Keratinocyte (primary cell): ENCODE results near the gene DNM2. TPM values are rescaled to one million over a fixed set of nuclear protein-coding genes. Genes with fewer than 3 reads are reported as not detected.

Experiments used
- DNase-seq: peaks from one replicate; pipeline ENCODE4 v3.0.0-alpha.2; 2011; ENCODE audit warnings: low read depth, missing footprints, low spot score
- FAIRE-seq: peaks from 2 replicates; lab custom pipeline; 2011; peaks lifted over from hg19 to GRCh38; lab: Jason Lieb, UNC
- H2AFZ ChIP-seq: 2 replicates; pipeline ENCODE4 v1.6.0; 2012; ENCODE audit warnings: low read length, control low read depth, inconsistent platforms; ENCODE audit not compliant: control insufficient read depth
- H3K27ac ChIP-seq: 2 replicates; pipeline ENCODE4 v1.5.1; 2011; ENCODE audit warnings: low read length; ENCODE audit not compliant: control insufficient read depth, insufficient read depth
- H3K27me3 ChIP-seq: 3 replicates; pipeline ENCODE4 v1.6.0; 2011; ENCODE audit warnings: low read length; ENCODE audit not compliant: control insufficient read depth, insufficient read depth; ENCODE audit errors: extremely low read depth
- H3K36me3 ChIP-seq, 2 experiments: 2 replicates in 1 of 2; 3 replicates in 1 of 2; pipeline ENCODE4 v1.5.1; 2011; ENCODE audit warnings: low read length in 2 of 2, mild to moderate bottlenecking in 1 of 2; ENCODE audit not compliant: control insufficient read depth in 2 of 2, insufficient read depth in 2 of 2; ENCODE audit errors: extremely low read depth in 1 of 2
- H3K4me1 ChIP-seq: 3 replicates; pipeline ENCODE4 v1.5.1; 2011; ENCODE audit warnings: low read length; ENCODE audit not compliant: control insufficient read depth, insufficient read depth; ENCODE audit errors: extremely low read depth
- H3K4me2 ChIP-seq: 3 replicates; pipeline ENCODE4 v1.6.0; 2011; ENCODE audit warnings: low read depth, low read length; ENCODE audit not compliant: control insufficient read depth, insufficient read depth; ENCODE audit errors: extremely low read depth
- H3K4me3 ChIP-seq, 3 experiments: fragments of 200-600 bp in 1 of 3; sonication (generic) in 1 of 3; 2 replicates in 2 of 3; 3 replicates in 1 of 3; pipeline ENCODE4 v1.5.1; 2011 to 2016; ENCODE audit warnings: low read length in 3 of 3, mild to moderate bottlenecking in 3 of 3, control low read depth in 2 of 3, inconsistent platforms in 1 of 3, low read depth in 1 of 3, mixed read lengths in 1 of 3, mixed run types in 1 of 3, moderate library complexity in 1 of 3; ENCODE audit not compliant: control insufficient read depth in 2 of 3, insufficient read depth in 2 of 3; ENCODE audit errors: extremely low read depth in 1 of 3
- H3K79me2 ChIP-seq: 2 replicates; pipeline ENCODE4 v1.6.0; 2012; ENCODE audit warnings: low read length; ENCODE audit not compliant: control insufficient read depth, insufficient read depth
- H3K9ac ChIP-seq: 3 replicates; pipeline ENCODE4 v1.6.0; 2011; ENCODE audit warnings: low read length; ENCODE audit not compliant: control insufficient read depth, insufficient read depth; ENCODE audit errors: extremely low read depth
- H3K9me1 ChIP-seq: 3 replicates; pipeline ENCODE4 v1.6.0; 2011; ENCODE audit warnings: low read length; ENCODE audit not compliant: control insufficient read depth, insufficient read depth; ENCODE audit errors: extremely low read depth
- H3K9me3 ChIP-seq: 2 replicates; pipeline ENCODE4 v1.5.1; 2012; ENCODE audit warnings: low read depth, low read length; ENCODE audit not compliant: control insufficient read depth
- H4K20me1 ChIP-seq: 3 replicates; pipeline ENCODE4 v1.6.0; 2011; ENCODE audit warnings: low read length; ENCODE audit not compliant: control insufficient read depth, insufficient read depth; ENCODE audit errors: extremely low read depth
- EZH2 ChIP-seq: IDR thresholded peaks from one replicate; pipeline ENCODE4 v1.6.1; 2012; ENCODE audit warnings: inconsistent platforms, mild to moderate bottlenecking, low read length, moderate library complexity
- dilution Hi-C: fragments of 300-500 bp; cut with MboI; formaldehyde crosslinking; loops from one replicate; pipeline ENCODE4 v1.7.0; 2020; ENCODE audit warnings: low sequenced_read_pairs; ENCODE audit not compliant: extremely low pct_ligation_motif_present
- polyA plus RNA-seq, 5 experiments: library from polyadenylated mRNA; depleted of rRNA in 3 of 5; stranded (reverse) in 3 of 5; stranded (forward) in 1 of 5; unstranded in 1 of 5; fragments of >200 nt; gene quantifications; 1 replicate in 1 of 5; 2 replicates in 3 of 5; 3 replicates in 1 of 5; pipeline versions ENCODE4 v1.2.1 to v1.2.3, GENCODE V29; 2011 to 2012; ENCODE audit warnings: missing spikeins in 2 of 5, low read depth in 1 of 5, low replicate concordance in 1 of 5
- TF ChIP-seq, protein P1 (sequence below), 3 experiments: IDR thresholded peaks in 1 of 3; conservative IDR thresholded peaks in 1 of 3; optimal IDR thresholded peaks in 1 of 3; 2 replicates in 2 of 3; 3 replicates in 1 of 3; pipeline versions ENCODE3 to v1.5.1; 2011; ENCODE audit warnings: low read length in 3 of 3, mild to moderate bottlenecking in 3 of 3, moderate library complexity in 2 of 3, control low read depth in 1 of 3, inconsistent platforms in 1 of 3; ENCODE audit not compliant: insufficient read depth in 2 of 3; ENCODE audit errors: extremely low read depth in 1 of 3

Gene DNM2
- polyA plus RNA-seq, 1 donor (not counting 4 experiments of a cell fraction or from before 2014, with no cell fraction given), result 60.1 TPM

DNA sequence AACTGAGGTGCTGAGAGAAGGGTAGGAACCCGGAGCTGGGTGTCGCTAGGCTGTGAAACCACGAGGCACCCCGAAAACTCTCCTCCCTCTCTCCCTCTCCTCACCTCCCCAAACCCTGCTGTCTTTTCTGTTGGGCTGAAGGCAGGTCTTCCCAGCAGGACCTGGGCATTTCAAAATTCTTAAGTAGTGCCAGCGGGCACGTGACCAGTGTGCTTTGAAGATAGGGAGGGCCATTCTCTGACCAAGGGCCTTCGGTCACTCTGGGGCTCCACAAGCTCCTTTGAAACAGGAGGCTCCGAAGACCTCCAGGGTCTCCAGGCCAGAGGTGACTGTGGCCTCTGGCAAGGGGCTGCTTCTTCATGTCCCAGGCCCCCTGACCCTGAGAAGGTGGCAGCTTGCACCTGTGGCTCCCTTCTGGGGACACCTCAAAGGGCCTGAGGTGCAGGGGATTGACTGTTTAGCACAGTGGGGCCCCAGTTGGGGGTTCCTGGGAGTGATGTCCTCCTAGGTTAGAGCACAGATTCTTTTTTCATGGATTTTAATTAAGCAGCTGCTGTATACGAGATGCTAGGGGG, 48.3 kb downstream of the DNM2 start:
- H3K9me3 ChIP-seq, result no peaks in the 10 kb centered on the region
- TF ChIP-seq, protein P1, sequence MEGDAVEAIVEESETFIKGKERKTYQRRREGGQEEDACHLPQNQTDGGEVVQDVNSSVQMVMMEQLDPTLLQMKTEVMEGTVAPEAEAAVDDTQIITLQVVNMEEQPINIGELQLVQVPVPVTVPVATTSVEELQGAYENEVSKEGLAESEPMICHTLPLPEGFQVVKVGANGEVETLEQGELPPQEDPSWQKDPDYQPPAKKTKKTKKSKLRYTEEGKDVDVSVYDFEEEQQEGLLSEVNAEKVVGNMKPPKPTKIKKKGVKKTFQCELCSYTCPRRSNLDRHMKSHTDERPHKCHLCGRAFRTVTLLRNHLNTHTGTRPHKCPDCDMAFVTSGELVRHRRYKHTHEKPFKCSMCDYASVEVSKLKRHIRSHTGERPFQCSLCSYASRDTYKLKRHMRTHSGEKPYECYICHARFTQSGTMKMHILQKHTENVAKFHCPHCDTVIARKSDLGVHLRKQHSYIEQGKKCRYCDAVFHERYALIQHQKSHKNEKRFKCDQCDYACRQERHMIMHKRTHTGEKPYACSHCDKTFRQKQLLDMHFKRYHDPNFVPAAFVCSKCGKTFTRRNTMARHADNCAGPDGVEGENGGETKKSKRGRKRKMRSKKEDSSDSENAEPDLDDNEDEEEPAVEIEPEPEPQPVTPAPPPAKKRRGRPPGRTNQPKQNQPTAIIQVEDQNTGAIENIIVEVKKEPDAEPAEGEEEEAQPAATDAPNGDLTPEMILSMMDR (optimal IDR thresholded peaks at IDR 0.05 in 1 of 3, IDR thresholded peaks at IDR 0.05 in 1 of 3, conservative IDR thresholded peaks at IDR 0.05 in 1 of 3; ENCODE audit: extremely low read depth in 1 of 3, insufficient read depth in 2 of 3, low read length in 3 of 3), result no peak
- peaks cover 41% of the 10 kb centered on the region for H3K79me2 ChIP-seq
- H3K9me1 ChIP-seq, result peaks cover 3% of the 10 kb centered on the region
- dilution Hi-C loops, result no loop called here
- no peak overlapping the region for H3K4me2 ChIP-seq
- H3K4me1 ChIP-seq, result peaks cover 17% of the 10 kb centered on the region
- no peaks in the 10 kb centered on the region for H3K27me3 ChIP-seq
- H3K9ac ChIP-seq, result no peak overlapping the region
- DNase-seq, result no peak
- H3K36me3 ChIP-seq, result peaks cover 14 to 21% of the 10 kb centered on the region in 2 experiments
- no peak overlapping the region for H2AFZ ChIP-seq
- no peak overlapping the region for H3K4me3 ChIP-seq
- no peak overlapping the region for H3K27ac ChIP-seq
- no peaks in the 10 kb centered on the region for H4K20me1 ChIP-seq
- no peak for FAIRE-seq

DNA sequence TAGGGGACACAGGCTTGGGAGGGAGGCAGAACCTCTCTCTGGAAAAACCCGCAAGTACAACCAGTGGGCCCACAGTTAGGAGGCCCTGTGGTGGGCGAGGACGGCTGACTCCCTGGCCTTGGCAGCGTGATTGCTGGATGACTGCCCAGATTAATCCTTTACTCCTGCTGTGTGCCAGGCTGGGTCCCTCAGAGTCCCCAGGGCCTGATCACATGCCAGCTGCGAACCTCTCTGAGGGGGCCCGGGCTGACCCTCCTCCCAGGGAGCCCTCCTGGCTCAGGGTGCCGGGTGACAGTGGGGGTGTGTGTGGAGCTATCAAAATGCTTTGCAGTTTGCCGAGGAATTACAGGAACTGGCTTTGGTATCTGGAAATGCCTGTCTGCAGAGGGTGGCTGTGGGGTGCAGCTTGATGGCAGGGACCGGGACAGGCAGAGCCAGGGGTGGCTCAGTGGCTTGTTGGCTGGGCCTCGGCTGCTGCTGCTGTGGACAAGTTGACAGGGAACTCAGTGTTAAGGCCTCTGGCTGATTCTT, 48.9 kb downstream of the DNM2 start:
- dilution Hi-C loops, result no loop called here
- H3K4me2 ChIP-seq, result no peak overlapping the region
- no peak overlapping the region for H3K9ac ChIP-seq
- H3K4me1 ChIP-seq, result peaks cover 17% of the 10 kb centered on the region
- peaks cover 41% of the 10 kb centered on the region for H3K79me2 ChIP-seq
- H4K20me1 ChIP-seq, result no peaks in the 10 kb centered on the region
- H3K27me3 ChIP-seq, result no peaks in the 10 kb centered on the region
- no peak overlapping the region for H3K4me3 ChIP-seq
- H3K9me1 ChIP-seq, result peaks cover 5% of the 10 kb centered on the region
- H2AFZ ChIP-seq, result no peak overlapping the region
- DNase-seq (no peak), FAIRE-seq (peak; percentile 32)
- H3K36me3 ChIP-seq, result peaks cover 12 to 15% of the 10 kb centered on the region in 2 experiments
- TF ChIP-seq EZH2, result no peak
- TF ChIP-seq, protein P1 (optimal IDR thresholded peaks at IDR 0.05 in 1 of 3, IDR thresholded peaks at IDR 0.05 in 1 of 3, conservative IDR thresholded peaks at IDR 0.05 in 1 of 3; ENCODE audit: extremely low read depth in 1 of 3, insufficient read depth in 2 of 3, low read length in 3 of 3), result no peak
- no peaks in the 10 kb centered on the region for H3K9me3 ChIP-seq
- H3K27ac ChIP-seq, result no peak overlapping the region
